MCF 10A (cell line): ENCODE data around the gene TRPC4AP. TPM values are rescaled to one million over a fixed set of nuclear protein-coding genes. Genes with fewer than 3 reads are reported as not detected.

Experiments
- BruUV-seq: library from RNA; stranded (reverse); fragments of 400-500 nt; replicated peaks from 2 replicates; lab custom pipeline; 2021; lab: Mats Ljungman, UMichigan
- CTCF ChIA-PET: fragments of 300-600 bp; sonication (Branson Sonifier 250); formaldehyde crosslinking; extraction: SDS; loops from one replicate; lab custom pipeline; 2021; ENCODE audit warnings: antibody characterized with exemption, inconsistent platforms; lab: Yijun Ruan, JAX
- POLR2A ChIA-PET: fragments of 300-600, 350-650 bp; sonication (Branson Sonifier 250); formaldehyde crosslinking; extraction: SDS; loops from one replicate; lab custom pipeline; 2020; ENCODE audit warnings: antibody characterized with exemption, inconsistent platforms; lab: Yijun Ruan, JAX
- DNase-seq: peaks from one replicate; pipeline ENCODE4 v3.0.0-alpha.2; 2018; ENCODE audit not compliant: unreplicated experiment
- H3K27ac Mint-ChIP-seq: one replicate; pipeline ENCODE4 v1.8.0; 2022; ENCODE audit warnings: mild to moderate bottlenecking, low read depth, mixed read lengths; ENCODE audit not compliant: unreplicated experiment
- H3K27me3 Mint-ChIP-seq: one replicate; pipeline ENCODE4 v1.8.0; 2022; ENCODE audit warnings: mixed read lengths; ENCODE audit not compliant: insufficient read depth, unreplicated experiment
- H3K36me3 Mint-ChIP-seq: one replicate; pipeline ENCODE4 v1.8.0; 2022; ENCODE audit warnings: mild to moderate bottlenecking, moderate library complexity, mixed read lengths; ENCODE audit not compliant: insufficient read depth, unreplicated experiment
- H3K4me1 Mint-ChIP-seq: one replicate; pipeline ENCODE4 v1.8.0; 2022; ENCODE audit warnings: mixed read lengths; ENCODE audit not compliant: insufficient read depth, unreplicated experiment
- H3K4me3 Mint-ChIP-seq: one replicate; pipeline ENCODE4 v1.8.0; 2022; ENCODE audit warnings: mild to moderate bottlenecking, moderate library complexity, mixed read lengths; ENCODE audit not compliant: unreplicated experiment
- H3K9me3 Mint-ChIP-seq: one replicate; pipeline ENCODE4 v1.8.0; 2022; ENCODE audit warnings: mixed read lengths; ENCODE audit not compliant: unreplicated experiment
- intact Hi-C: fragments of 100-400 bp; cut with micrococcal nuclease; formaldehyde crosslinking; loops from 2 replicates; pipeline ENCODE4 v1.14.1; 2022
- total RNA-seq: library from RNA; stranded (reverse); gene quantifications from 2 replicates; pipeline ENCODE4 v1.2.3, GENCODE V29; 2022
- TF ChIP-seq, protein P1 (sequence below): fragments of 200-600 bp; IDR thresholded peaks from one replicate; pipeline ENCODE4 v1.8.0; 2022; ENCODE audit warnings: antibody characterized with exemption, mild to moderate bottlenecking; ENCODE audit not compliant: unreplicated experiment

TRPC4AP gene
- total RNA-seq, 1 experiment from 2014 or later: 51.8 TPM

DNA sequence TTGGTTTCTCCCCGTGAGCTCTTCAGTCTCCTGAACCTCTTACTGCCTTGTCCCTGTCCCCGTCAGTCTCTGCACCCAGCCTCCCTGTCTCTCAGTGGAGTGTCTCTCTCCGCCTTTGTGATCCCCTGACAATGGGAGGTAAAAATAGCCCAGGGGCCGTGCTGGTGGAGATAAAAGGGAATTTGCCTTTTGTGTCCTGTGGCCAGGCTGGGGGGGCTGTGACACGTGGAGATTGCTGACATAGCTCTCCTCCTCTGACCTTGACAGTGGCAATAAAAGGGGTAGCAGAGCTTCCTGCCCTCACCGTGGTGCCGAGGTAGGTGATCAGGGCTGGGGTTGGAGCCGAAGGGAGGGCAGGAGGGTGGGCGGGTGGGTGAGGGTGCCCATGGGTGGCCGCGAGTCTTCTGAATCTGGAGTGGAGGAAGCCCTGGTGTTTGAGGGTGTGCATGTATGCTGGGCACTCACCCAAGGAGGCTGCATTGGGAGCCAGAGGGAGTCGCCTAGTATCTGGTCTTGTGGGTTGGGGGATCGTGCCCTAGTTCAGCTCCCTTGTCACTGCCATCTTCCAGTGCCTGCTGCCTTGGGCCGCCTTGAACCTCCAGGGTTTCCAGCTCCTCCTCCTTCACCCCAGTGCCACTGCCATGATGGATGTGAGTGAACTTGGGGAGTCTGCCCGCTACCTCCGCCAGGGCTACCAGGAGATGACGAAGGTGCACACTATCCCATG lies 115.1 kb downstream of the TRPC4AP start:
- Mint-ChIP-seq H3K36me3 (peaks cover 6% of the 10 kb centered on the region), H3K27me3 (peaks cover 36% of the 10 kb centered on the region), H3K4me3 (no peak overlapping the region), H3K4me1 (no peaks in the 10 kb centered on the region), H3K27ac (no peak overlapping the region), H3K9me3 (no peaks in the 10 kb centered on the region)
- DNase-seq: no peak
- intact Hi-C loops: no loop called here
- ChIA-PET CTCF (interaction anchor here (0.5 to 1.2 kb wide), 3 partner anchors 104 to 485 kb away, joined by 3 to 4 read pairs (median 3); no protein-coding TSS in a partner anchor), POLR2A (interaction anchor here (0.6 kb wide), 1 partner anchor 48 kb away, joined by 3 read pairs; no protein-coding TSS in a partner anchor)
- no TSS peak for BruUV-seq
- TF ChIP-seq, protein P1, sequence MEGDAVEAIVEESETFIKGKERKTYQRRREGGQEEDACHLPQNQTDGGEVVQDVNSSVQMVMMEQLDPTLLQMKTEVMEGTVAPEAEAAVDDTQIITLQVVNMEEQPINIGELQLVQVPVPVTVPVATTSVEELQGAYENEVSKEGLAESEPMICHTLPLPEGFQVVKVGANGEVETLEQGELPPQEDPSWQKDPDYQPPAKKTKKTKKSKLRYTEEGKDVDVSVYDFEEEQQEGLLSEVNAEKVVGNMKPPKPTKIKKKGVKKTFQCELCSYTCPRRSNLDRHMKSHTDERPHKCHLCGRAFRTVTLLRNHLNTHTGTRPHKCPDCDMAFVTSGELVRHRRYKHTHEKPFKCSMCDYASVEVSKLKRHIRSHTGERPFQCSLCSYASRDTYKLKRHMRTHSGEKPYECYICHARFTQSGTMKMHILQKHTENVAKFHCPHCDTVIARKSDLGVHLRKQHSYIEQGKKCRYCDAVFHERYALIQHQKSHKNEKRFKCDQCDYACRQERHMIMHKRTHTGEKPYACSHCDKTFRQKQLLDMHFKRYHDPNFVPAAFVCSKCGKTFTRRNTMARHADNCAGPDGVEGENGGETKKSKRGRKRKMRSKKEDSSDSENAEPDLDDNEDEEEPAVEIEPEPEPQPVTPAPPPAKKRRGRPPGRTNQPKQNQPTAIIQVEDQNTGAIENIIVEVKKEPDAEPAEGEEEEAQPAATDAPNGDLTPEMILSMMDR: no peak

DNA sequence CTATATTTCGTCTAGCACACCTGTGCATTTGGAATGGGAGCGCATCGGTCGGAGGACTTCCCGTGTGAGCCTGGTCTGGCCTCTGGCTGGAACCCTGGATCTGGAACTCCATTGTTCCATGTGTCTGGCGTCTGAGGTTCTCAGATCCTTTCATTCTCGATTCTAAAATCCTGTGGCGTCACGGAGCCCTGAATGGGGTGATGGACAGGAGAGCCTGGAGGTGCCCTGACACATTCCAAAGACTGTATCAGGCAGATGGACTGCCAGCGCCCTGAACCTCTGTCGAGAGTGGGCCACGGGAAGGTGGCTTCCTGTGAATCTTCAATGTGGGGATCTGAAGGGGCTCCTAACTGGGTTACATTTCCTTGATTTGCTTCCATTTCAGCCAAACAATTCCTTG lies 116.3 kb downstream of the TRPC4AP start:
- intact Hi-C loops: no loop called here
- Mint-ChIP-seq H3K9me3 (no peaks in the 10 kb centered on the region), H3K27ac (no peak overlapping the region), H3K4me3 (no peak overlapping the region), H3K27me3 (peaks cover 36% of the 10 kb centered on the region), H3K4me1 (no peaks in the 10 kb centered on the region), H3K36me3 (peaks cover 6% of the 10 kb centered on the region)
- no TSS peak for BruUV-seq
- DNase-seq: no peak
- TF ChIP-seq, protein P1: no peak
- ChIA-PET CTCF (no interaction called here), POLR2A (interaction anchor here (1.0 to 1.5 kb wide), 2 partner anchors 11 to 108 kb away, joined by 3 to 4 read pairs; no protein-coding TSS in a partner anchor)

DNA sequence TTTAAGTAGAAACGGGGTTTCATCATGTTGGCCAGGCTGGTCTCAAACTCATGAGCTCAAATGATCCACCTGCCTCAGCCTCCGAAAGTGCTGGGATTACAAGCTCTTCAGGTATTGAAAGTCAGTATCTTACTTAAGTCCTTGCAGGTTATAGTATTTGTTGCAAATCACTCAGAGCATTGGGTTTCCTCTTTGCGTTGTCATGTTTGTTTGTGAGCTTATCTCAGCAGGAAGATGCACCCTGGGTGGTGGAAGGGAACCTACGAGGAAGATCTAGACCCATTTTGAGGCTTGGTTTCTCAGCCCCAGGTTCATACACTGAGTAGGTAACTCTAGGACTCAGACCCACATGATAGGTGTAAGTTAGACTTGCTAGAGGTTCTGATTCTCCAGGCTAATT lies 118.4 kb downstream of the TRPC4AP start:
- Mint-ChIP-seq H3K4me1 (no peaks in the 10 kb centered on the region), H3K27ac (no peak overlapping the region), H3K36me3 (no peaks in the 10 kb centered on the region), H3K4me3 (no peak overlapping the region), H3K27me3 (peaks cover 36% of the 10 kb centered on the region), H3K9me3 (no peaks in the 10 kb centered on the region)
- intact Hi-C loops: no loop called here
- ChIA-PET CTCF (interaction anchor here (0.6 to 0.7 kb wide), 3 partner anchors 97 to 701 kb away, joined by 3 read pairs; no protein-coding TSS in a partner anchor), POLR2A (interaction anchor here (1.0 to 1.4 kb wide), 3 partner anchors 18 to 193 kb away, joined by 3 to 5 read pairs (median 4); no protein-coding TSS in a partner anchor)
- no TSS peak for BruUV-seq
- no peak for DNase-seq
- TF ChIP-seq, protein P1: no peak

DNA sequence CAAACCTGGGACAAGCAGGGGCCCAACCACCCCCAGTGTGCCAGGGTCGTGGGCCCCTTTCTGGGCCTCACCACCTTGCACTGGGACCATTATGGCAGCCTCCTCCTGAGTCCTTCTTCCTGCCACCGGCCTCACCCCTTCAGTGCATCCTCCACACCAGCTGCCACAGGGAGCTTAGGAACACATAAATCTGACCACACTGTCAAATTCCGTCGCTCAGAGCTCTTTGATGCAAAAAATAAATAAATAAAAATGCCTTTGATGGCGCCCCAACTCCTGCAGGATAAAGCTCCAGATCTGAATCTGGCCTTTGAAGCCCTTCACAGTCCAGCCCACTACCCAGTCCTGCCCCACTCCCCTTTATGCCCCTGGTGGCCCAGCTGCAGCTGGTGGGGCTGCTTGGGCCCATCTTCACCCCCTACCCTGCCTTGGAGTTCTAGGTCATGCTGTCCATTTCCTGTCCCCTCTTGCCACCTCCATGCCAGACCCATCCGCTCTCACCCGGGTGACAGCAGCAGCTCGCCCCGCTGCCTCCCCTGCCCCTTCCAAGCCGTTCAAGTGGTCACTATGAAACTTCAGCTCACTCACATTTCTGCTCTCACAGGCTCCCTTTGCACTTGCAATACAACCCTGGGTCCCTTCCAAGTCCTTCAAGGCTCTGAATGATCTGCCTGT lies 120.9 kb downstream of the TRPC4AP start:
- H3K9me3 Mint-ChIP-seq: no peaks in the 10 kb centered on the region
- no TSS peak for BruUV-seq
- intact Hi-C loops: no loop called here
- H3K27ac Mint-ChIP-seq: no peak overlapping the region
- CTCF ChIA-PET: interaction anchor here (0.6 to 1.0 kb wide), 4 partner anchors 49 to 236 kb away, joined by 3 to 4 read pairs (median 4); partner anchors contain the start of gene GGT7
- H3K4me3 Mint-ChIP-seq: no peak overlapping the region
- no peak for DNase-seq
- TF ChIP-seq, protein P1: no peak
- POLR2A ChIA-PET: interaction anchor here (0.6 kb wide), 1 partner anchor 27 kb away, joined by 4 read pairs; no protein-coding TSS in a partner anchor
- peaks cover 28% of the 10 kb centered on the region for H3K27me3 Mint-ChIP-seq
- H3K36me3 Mint-ChIP-seq: no peaks in the 10 kb centered on the region
- H3K4me1 Mint-ChIP-seq: no peaks in the 10 kb centered on the region
